Measurements from ENCODE around the gene VPS54. TPM values are rescaled to one million over a fixed set of nuclear protein-coding genes. Genes with fewer than 3 reads are reported as not detected.

VPS54 gene
- total RNA-seq, 1 donor from 2014 or later = 27.0 TPM

DNA sequence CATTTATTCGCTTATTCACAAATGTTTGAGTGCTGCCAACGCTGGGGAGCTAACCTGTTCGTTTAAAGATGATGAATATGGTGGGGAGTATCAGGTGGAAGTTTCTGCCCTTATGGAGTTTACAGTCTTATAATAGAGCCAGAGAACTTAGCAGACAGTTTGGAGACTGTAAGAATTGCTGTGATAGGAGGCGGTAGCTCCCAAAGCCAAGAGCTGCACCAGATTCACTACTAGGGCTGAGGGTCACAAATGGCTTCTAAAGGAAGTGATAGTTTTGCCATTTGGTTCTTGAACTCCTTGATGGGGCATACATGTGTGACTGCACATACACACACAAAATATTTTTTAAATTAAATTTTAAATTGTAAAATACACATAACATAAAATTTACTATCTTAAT lies 148.5 kb downstream of the VPS54 start:
- TF ChIP-seq, protein P1, sequence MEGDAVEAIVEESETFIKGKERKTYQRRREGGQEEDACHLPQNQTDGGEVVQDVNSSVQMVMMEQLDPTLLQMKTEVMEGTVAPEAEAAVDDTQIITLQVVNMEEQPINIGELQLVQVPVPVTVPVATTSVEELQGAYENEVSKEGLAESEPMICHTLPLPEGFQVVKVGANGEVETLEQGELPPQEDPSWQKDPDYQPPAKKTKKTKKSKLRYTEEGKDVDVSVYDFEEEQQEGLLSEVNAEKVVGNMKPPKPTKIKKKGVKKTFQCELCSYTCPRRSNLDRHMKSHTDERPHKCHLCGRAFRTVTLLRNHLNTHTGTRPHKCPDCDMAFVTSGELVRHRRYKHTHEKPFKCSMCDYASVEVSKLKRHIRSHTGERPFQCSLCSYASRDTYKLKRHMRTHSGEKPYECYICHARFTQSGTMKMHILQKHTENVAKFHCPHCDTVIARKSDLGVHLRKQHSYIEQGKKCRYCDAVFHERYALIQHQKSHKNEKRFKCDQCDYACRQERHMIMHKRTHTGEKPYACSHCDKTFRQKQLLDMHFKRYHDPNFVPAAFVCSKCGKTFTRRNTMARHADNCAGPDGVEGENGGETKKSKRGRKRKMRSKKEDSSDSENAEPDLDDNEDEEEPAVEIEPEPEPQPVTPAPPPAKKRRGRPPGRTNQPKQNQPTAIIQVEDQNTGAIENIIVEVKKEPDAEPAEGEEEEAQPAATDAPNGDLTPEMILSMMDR (IDR thresholded peaks at IDR 0.05) = no peak
- Histone ChIP-seq H3K4me3 (no peak overlapping the region), H3K4me1 (peaks cover 36% of the 10 kb centered on the region), H3K27me3 (no peaks in the 10 kb centered on the region), H3K9me3 (no peaks in the 10 kb centered on the region), H3K36me3 (peaks cover 8% of the 10 kb centered on the region), H3K27ac (no peak overlapping the region)
- no peak for DNase-seq
- intact Hi-C loops (cut with DNase I) = no loop called here
- no peak for ATAC-seq

DNA sequence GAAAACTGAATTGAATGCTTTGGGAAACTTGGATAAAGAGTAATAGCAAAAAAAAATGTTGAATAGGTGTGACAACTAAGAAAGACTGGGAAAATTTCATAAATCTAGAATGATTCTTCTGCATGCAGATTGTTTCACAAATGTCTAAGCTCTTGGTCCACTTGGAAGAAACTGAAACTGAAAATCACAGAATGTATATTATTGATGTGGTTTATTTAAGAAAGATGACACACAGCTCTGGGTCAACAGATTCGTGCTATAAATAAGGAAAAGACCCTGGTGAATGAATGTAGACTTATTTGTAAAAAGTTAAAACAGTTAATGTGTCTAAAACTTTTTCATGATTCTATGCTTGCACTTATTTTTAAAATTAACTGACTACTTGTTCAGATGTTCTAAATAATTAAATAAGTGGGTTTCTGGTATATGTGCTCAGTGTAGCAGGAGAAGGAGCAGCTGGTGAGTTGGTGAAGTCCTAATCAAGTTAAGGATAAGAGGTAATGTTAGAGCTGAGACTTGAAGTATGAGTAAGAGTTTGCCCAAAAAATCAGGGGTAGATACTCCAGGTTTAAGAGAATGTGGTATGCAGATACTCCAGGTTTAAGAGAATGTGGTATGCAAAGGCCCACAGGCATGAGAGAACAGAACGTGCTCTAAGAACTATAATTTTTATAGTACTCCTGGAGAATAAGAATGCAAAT lies 153.1 kb downstream of the VPS54 start:
- DNase-seq (no peak), ATAC-seq (peak; percentile 56)
- Histone ChIP-seq H3K9me3 (no peaks in the 10 kb centered on the region), H3K4me3 (no peak overlapping the region), H3K36me3 (peaks cover 44% of the 10 kb centered on the region), H3K27me3 (no peaks in the 10 kb centered on the region), H3K4me1 (peaks cover 19% of the 10 kb centered on the region), H3K27ac (no peak overlapping the region)
- intact Hi-C loops (cut with DNase I) = no loop called here
- TF ChIP-seq, protein P1 (IDR thresholded peaks at IDR 0.05) = no peak

DNA sequence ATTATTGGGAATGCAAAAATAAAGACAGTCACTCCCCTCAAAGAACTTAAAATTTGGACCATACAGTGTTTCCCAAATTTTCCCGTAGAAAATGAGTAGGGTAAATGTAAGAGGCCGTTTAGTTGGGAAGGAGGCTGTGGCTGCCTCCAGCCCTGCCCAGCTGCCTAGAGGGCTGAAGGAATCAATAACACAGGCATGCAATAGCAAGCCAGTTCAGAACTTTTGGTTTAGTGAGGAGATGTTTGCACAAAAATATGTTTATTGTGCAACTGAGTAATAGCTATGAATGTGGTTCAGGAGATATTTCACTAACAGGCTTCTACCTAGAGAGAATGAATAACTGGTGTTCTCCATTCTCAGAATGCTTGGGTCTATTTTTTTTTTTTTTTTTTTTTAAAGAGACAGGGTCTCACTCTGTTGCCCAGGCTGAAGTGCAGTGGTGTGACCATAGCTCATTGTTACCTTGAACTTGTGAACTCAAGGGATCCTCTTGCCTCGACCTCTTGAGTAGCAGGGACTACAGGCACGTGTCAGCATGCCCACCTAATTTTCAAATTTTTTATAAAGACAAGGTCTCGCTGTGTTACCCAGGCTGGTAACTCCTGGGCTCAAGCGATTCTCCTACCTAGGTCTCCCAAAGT lies 153.9 kb downstream of the VPS54 start:
- ATAC-seq = no peak

DNA sequence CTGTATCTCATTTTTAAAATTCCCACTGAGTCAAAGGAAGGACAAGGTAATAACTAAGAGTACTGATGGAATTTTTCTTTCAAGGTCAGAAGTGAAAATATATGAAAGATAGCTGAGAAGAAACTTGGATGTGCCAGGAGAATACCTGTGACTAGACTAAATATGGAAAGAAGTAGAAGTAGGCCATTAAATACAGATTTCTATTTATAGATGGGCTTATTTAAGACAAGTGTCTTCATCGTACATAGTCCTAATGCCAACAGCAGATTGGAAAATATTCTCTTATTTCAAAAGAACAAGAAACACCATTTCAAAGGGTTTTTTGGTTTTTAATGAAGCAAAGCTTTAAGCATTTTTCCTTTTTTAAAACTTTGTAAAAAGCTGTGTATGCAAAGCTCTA lies 155.5 kb downstream of the VPS54 start:
- intact Hi-C loops (cut with DNase I) = no loop called here
- no peak for ATAC-seq
- H3K36me3 ChIP-seq = peaks cover 65% of the 10 kb centered on the region
- TF ChIP-seq, protein P1 (IDR thresholded peaks at IDR 0.05) = no peak
- H3K4me3 ChIP-seq = no peak overlapping the region
- no peaks in the 10 kb centered on the region for H3K9me3 ChIP-seq
- no peaks in the 10 kb centered on the region for H3K27me3 ChIP-seq
- no peak overlapping the region for H3K27ac ChIP-seq
- H3K4me1 ChIP-seq = peaks cover 17% of the 10 kb centered on the region
- DNase-seq = no peak

More for the DNA sequence above, 153.9 kb downstream of the VPS54 start:
- TF ChIP-seq, protein P1 (IDR thresholded peaks at IDR 0.05) = no peak
- intact Hi-C loops (cut with DNase I) = no loop called here
- DNase-seq = no peak
- no peaks in the 10 kb centered on the region for H3K27me3 ChIP-seq
- no peak overlapping the region for H3K4me3 ChIP-seq
- H3K4me1 ChIP-seq = peaks cover 17% of the 10 kb centered on the region
- no peaks in the 10 kb centered on the region for H3K9me3 ChIP-seq
- no peak overlapping the region for H3K27ac ChIP-seq
- peaks cover 49% of the 10 kb centered on the region for H3K36me3 ChIP-seq

DNA sequence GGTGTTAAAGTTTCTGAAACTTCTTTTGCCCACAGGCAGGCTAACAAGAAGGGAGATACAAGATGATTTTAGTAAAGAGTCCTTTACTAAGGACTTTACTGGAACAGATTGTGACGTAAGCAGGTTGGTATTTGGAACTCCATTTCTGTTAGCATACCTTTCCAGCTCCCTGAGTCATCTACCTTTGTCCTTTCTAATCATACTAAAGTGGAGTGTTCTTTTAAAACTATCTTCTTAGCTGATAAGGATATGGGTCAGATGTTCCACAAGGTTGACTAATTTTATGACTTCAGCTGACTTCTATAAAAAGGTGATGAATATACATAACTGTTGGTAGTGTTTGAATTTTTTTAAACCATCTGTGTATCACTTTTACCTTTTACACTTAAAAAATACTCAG lies 156.4 kb downstream of the VPS54 start:
- H3K27ac ChIP-seq = no peak overlapping the region
- no peak for DNase-seq
- TF ChIP-seq, protein P1 (IDR thresholded peaks at IDR 0.05) = no peak
- peak; percentile 70 for ATAC-seq
- intact Hi-C loops (cut with DNase I) = no loop called here
- H3K4me1 ChIP-seq = peaks cover 17% of the 10 kb centered on the region
- no peaks in the 10 kb centered on the region for H3K9me3 ChIP-seq
- peaks cover 74% of the 10 kb centered on the region for H3K36me3 ChIP-seq
- H3K27me3 ChIP-seq = no peaks in the 10 kb centered on the region
- no peak overlapping the region for H3K4me3 ChIP-seq
